ENCODE results near the gene ICAM5.

Gene ICAM5

GRCh38 chr19:10292206-10292788 lies 2.5 kb downstream of the ICAM5 start:
- peak; percentile 92 to 97 for DNase-seq

GRCh38 chr19:10292789-10293636 lies 3.3 kb downstream of the ICAM5 start:
- DNase-seq: no peak

- DNase-seq: no peak
These were observed 4.0 kb downstream of the ICAM5 start for GRCh38 chr19:10293637-10294367.

GRCh38 chr19:10294368-10294697 lies 4.6 kb downstream of the ICAM5 start:
- no peak for DNase-seq

GRCh38 chr19:10295305-10295846 lies 5.6 kb downstream of the ICAM5 start:
- DNase-seq: no peak

GRCh38 chr19:10295847-10296591 lies 6.3 kb downstream of the ICAM5 start:
- DNase-seq: no peak

- peak; percentile 46 to 54 for DNase-seq
These were observed 10.1 kb downstream of the ICAM5 start for GRCh38 chr19:10299545-10300458.

DNA sequence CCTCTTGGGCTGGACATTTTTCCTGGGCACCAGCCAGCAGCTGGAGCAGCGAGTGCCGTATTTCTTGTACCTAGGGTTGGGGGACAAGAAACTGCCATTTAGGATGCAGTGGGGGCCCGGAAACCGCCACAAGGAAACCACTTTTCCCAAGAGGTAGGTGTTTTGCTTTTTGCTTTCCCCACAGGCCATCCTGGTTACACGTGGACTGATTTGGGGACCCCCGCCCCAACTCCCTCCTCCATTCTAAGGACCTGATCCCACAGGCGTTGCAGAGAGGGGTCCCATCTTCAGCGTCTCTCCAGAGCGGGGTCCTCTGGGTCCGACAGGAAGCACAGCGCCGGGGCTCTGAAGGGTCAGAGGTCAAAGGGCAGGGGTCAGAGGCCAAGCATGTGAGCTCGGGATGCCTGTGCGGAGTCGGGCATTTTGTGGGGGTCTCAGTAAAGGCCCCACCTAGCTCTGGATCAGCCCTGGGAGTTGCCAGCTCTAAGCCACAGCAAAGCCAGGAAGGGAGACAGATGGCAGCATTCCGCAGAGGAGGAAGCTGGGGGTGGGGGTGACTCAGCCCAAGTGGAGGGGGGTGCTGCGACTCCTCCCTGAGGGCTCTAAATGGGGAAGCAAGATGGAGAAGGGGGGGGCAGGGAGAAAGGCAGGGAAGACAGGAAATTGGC lies 15.5 kb downstream of the ICAM5 start:
- peak; percentile 86 to 88 for DNase-seq

DNA sequence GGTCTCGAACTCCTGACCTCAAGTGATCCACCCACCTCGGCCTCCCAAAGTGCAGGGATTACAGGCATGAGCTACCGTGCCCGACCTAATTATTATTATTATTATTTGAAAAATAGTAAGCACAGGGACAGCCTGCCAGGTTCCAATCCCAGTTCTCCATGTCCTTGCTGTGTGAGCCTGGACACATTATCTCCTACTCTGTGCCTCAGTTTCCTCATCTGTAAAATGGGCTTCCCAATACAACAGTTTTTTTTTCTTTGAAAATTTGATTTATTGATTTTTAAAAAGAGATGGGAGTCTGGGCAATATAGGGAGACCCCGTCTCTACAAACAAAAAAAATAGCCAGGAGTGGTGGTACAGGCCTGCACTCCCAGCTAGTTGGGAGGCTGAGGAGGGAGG lies 16.6 kb downstream of the ICAM5 start:
- DNase-seq: no peak

DNA sequence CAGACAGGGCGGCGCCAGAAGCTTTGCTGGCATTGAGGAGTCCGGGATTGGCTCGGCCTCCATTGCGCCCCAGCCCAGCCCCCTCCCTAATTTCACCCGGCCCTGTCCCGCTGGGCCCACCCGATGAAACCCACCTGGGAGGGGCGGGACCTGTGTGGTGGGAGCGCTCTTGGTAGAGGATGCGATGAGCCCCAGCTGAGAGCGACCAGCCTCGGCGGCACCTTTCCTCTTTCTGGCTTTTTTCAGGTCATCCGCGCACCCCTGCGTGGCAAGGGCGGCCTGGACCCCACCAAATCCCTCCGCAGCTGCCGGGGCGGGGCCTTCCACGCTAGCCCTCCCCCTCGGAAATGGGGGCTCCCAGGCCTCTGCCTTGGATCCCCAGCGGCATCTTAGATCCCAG lies 19.7 kb downstream of the ICAM5 start, which contains the start of gene ZGLP1:
ZGLP1 (minus strand) TSS at position 393 of the 400 bp plus-strand sequence.
- DNase-seq: no peak

- DNase-seq: peak; percentile 72 to 90
These were observed 25.8 kb downstream of the ICAM5 start, which contains the start of gene FDX2 for GRCh38 chr19:10315335-10316214. Gene FDX2 (minus strand): TSS chr19:10316015. CDS start chr19:10315996, 19 bp downstream.

GRCh38 chr19:10316229-10317044 lies 26.7 kb downstream of the ICAM5 start:
- no peak for DNase-seq

GRCh38 chr19:10317045-10317856 lies 27.5 kb downstream of the ICAM5 start:
- DNase-seq: no peak

DNA sequence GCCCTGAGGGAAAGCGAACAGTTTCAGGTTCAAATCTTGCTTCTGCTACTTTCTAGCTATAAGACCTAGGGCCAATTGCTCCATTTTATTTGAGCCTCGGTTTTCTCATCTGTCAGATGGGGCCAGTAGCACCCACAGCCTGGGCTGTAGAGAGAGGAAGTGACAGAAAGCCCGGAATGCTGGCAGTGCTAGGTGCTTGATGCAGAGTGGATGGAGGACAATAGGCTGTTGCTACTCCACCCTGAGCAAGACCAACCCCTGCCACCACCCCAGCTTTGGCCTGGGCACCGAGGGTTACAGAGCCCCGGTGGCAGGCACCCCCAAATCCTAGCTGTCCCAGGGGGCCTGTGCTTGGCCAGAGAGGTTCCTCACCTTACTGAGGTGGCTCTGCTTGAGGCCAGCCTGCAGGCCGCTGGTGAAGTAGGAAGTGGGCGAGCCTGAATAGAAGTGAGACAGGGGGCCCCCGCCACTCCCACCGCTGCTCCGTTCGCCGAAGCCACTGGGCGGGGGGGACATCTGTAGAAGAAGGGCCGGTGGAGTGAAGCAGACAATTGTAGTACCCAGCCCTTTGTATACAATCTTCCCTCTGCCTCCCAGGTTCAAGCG lies 28.2 kb downstream of the ICAM5 start:
- no peak for DNase-seq

GRCh38 chr19:10318807-10319682 lies 29.3 kb downstream of the ICAM5 start:
- peak in 1 of 2 donors; percentile 54 for DNase-seq

GRCh38 chr19:10320602-10321416 lies 31.1 kb downstream of the ICAM5 start:
- DNase-seq: no peak

Measured in inflammatory macrophage treated with lipopolysaccharide for 1 hour (primary cell).